GM12878 (cell line): ENCODE data around the gene MYO1E. TPM values are rescaled to one million over a fixed set of nuclear protein-coding genes. Genes with fewer than 3 reads are reported as not detected.

ENCODE experiments used
- ATF7 ChIP-seq: fragments of 450-650 bp; IDR thresholded peaks from 2 replicates; pipeline ENCODE4 v1.6.1; 2016; ENCODE audit warnings: low read depth, mild to moderate bottlenecking
- BACH1 ChIP-seq: fragments of 450-650 bp; IDR thresholded peaks from 2 replicates; pipeline ENCODE4 v1.6.1; 2017; ENCODE audit warnings: mild to moderate bottlenecking, borderline replicate concordance
- IKZF1 ChIP-seq: fragments of 450-650 bp; conservative IDR thresholded peaks from 2 replicates; pipeline ENCODE4 v1.6.1; 2017; ENCODE audit warnings: antibody characterized with exemption, mild to moderate bottlenecking
- SMARCA5 ChIP-seq: fragments of 450-650 bp; IDR thresholded peaks from 2 replicates; pipeline ENCODE4 v1.6.1; 2017; ENCODE audit warnings: mild to moderate bottlenecking
- SREBF1 ChIP-seq: IDR thresholded peaks from 2 replicates; pipeline ENCODE4 v1.6.1; 2012; ENCODE audit warnings: mild to moderate bottlenecking, low read length
- SREBF2 ChIP-seq: IDR thresholded peaks from 2 replicates; pipeline ENCODE4 v1.6.1; 2012; ENCODE audit warnings: mild to moderate bottlenecking, low read length
- ZBED1 ChIP-seq: IDR thresholded peaks from 2 replicates; pipeline ENCODE4 v1.6.1; 2016; ENCODE audit warnings: borderline replicate concordance
- polyA plus RNA-seq, 11 experiments: library from polyadenylated mRNA; depleted of rRNA in 4 of 11; unstranded in 6 of 11; stranded (reverse) in 5 of 11; fragments of >200 nt; fragmentation: Nextera tagmentation in 4 of 11; fragmentation: Illumina TruSeq in 1 of 11; extraction: Ambion mirVana in 4 of 11; extraction: Trizol in 1 of 11; gene quantifications; 1 replicate in 1 of 11; 2 replicates in 10 of 11; pipeline versions ENCODE4 v1.2.1 to v1.2.3, GENCODE V29; 2011 to 2016; ENCODE audit warnings: inconsistent platforms in 2 of 11, missing spikeins in 2 of 11, low read depth in 1 of 11
- total RNA-seq, 4 experiments: library from RNA; depleted of rRNA in 3 of 4; stranded (reverse); fragments of >200 nt in 3 of 4; fragmentation: Illumina TruSeq in 1 of 4; extraction: Trizol in 1 of 4; gene quantifications; 2 replicates each; pipeline versions ENCODE4 v1.2.1 to v1.2.3, GENCODE V29; 2013 to 2021
- TF ChIP-seq, protein P1 (sequence below): IDR thresholded peaks from 2 replicates; pipeline ENCODE4 v1.6.1; 2012; ENCODE audit warnings: low read depth, low read length, improper control_type of control experiment
- TF ChIP-seq, protein P2 (sequence below): fragments of 450-650 bp; IDR thresholded peaks from 2 replicates; pipeline ENCODE4 v1.6.1; 2018; ENCODE audit warnings: borderline replicate concordance, mild to moderate bottlenecking; ENCODE audit not compliant: partially characterized antibody
- TF ChIP-seq, protein P3 (sequence below): fragments of 450-650 bp; IDR thresholded peaks from 2 replicates; pipeline ENCODE4 v1.6.1; 2016; ENCODE audit warnings: mild to moderate bottlenecking, moderate library complexity, borderline replicate concordance

MYO1E gene
- total and polyA plus RNA-seq, 10 of the 15 experiments (the other 5 are each of a cell fraction or from before 2014, with no cell fraction given) = 10.3 to 266 (median 64.9) TPM

DNA sequence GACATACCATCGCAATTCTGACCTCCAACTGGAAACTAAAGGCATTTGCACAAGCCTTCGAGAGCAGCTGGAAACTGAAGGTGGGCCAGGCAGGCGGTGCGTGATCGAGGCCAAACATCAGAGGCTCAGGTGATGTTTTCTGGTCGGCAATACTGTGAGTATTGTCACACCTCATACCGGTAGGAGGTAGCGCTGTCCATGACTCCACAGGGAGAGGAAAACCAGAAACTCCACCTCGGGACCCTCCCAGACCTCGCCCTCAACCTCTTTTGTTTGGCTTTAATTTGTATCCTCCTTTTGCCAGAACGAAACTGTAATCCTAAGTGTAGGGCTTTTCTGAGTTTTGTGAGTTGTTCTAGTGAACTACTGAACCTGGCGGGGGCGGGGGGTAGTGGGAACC lies 122.4 kb downstream of the MYO1E start (continued):
- TF ChIP-seq, protein P1, sequence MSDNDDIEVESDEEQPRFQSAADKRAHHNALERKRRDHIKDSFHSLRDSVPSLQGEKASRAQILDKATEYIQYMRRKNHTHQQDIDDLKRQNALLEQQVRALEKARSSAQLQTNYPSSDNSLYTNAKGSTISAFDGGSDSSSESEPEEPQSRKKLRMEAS = no peak
- TF ChIP-seq IKZF1 = no peak
- TF ChIP-seq SREBF2 = no peak
- TF ChIP-seq SREBF1 = no peak
- TF ChIP-seq BACH1 = no peak
- TF ChIP-seq SMARCA5 = no peak
- no peak for TF ChIP-seq ZBED1
- TF ChIP-seq, protein P2, sequence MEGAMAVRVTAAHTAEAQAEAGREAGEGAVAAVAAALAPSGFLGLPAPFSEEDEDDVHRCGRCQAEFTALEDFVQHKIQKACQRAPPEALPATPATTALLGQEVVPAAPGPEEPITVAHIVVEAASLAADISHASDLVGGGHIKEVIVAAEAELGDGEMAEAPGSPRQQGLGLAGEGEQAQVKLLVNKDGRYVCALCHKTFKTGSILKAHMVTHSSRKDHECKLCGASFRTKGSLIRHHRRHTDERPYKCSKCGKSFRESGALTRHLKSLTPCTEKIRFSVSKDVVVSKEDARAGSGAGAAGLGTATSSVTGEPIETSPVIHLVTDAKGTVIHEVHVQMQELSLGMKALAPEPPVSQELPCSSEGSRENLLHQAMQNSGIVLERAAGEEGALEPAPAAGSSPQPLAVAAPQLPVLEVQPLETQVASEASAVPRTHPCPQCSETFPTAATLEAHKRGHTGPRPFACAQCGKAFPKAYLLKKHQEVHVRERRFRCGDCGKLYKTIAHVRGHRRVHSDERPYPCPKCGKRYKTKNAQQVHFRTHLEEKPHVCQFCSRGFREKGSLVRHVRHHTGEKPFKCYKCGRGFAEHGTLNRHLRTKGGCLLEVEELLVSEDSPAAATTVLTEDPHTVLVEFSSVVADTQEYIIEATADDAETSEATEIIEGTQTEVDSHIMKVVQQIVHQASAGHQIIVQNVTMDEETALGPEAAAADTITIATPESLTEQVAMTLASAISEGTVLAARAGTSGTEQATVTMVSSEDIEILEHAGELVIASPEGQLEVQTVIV = no peak
- TF ChIP-seq ATF7 = no peak
- TF ChIP-seq, protein P3, sequence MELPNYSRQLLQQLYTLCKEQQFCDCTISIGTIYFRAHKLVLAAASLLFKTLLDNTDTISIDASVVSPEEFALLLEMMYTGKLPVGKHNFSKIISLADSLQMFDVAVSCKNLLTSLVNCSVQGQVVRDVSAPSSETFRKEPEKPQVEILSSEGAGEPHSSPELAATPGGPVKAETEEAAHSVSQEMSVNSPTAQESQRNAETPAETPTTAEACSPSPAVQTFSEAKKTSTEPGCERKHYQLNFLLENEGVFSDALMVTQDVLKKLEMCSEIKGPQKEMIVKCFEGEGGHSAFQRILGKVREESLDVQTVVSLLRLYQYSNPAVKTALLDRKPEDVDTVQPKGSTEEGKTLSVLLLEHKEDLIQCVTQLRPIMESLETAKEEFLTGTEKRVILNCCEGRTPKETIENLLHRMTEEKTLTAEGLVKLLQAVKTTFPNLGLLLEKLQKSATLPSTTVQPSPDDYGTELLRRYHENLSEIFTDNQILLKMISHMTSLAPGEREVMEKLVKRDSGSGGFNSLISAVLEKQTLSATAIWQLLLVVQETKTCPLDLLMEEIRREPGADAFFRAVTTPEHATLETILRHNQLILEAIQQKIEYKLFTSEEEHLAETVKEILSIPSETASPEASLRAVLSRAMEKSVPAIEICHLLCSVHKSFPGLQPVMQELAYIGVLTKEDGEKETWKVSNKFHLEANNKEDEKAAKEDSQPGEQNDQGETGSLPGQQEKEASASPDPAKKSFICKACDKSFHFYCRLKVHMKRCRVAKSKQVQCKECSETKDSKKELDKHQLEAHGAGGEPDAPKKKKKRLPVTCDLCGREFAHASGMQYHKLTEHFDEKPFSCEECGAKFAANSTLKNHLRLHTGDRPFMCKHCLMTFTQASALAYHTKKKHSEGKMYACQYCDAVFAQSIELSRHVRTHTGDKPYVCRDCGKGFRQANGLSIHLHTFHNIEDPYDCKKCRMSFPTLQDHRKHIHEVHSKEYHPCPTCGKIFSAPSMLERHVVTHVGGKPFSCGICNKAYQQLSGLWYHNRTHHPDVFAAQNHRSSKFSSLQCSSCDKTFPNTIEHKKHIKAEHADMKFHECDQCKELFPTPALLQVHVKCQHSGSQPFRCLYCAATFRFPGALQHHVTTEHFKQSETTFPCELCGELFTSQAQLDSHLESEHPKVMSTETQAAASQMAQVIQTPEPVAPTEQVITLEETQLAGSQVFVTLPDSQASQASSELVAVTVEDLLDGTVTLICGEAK = no peak
